Peyer's patch (tissue), 4 donors: Measurements from ENCODE around the gene COCH. TPM values are rescaled to one million over a fixed set of nuclear protein-coding genes. Genes with fewer than 3 reads are reported as not detected.

Experiments
- DNase-seq, 3 donors: peaks; one replicate each; pipeline ENCODE4 v3.0.0-alpha.2; 2017 to 2019
- H3K27ac ChIP-seq, 4 donors: fragments of 200-600 bp; sonication (generic); one replicate each; pipeline ENCODE4 v1.5.1; 2016 to 2019
- H3K27me3 ChIP-seq, 2 donors: fragments of 200-600 bp; sonication (generic); one replicate each; pipeline ENCODE4 v1.5.1; 2019
- H3K36me3 ChIP-seq, 3 donors: fragments of 200-600 bp; sonication (generic); one replicate each; pipeline ENCODE4 v1.5.1; 2016 to 2019
- H3K4me1 ChIP-seq, 4 donors: fragments of 200-600 bp; sonication (generic); one replicate each; pipeline ENCODE4 v1.5.1; 2016 to 2019
- H3K4me3 ChIP-seq, 4 donors: fragments of 200-600 bp; sonication (generic); 1 replicate in 3 of 4; 2 replicates in 1 of 4; pipeline ENCODE4 v1.5.1; 2016 to 2019; ENCODE audit warnings: mild to moderate bottlenecking in 1 of 4
- H3K9me3 ChIP-seq, 4 donors: fragments of 200-600 bp; sonication (generic); one replicate each; pipeline ENCODE4 v1.5.1; 2016 to 2019; ENCODE audit warnings: mild to moderate bottlenecking in 1 of 4
- CTCF ChIP-seq, 6 experiments: fragments of 450-650 bp in 4 of 6; fragments of 200-600 bp in 2 of 6; sonication (generic) in 1 of 6; IDR thresholded peaks; one replicate each; pipeline ENCODE4 v1.5.1; 2017 to 2019; ENCODE audit warnings: antibody characterized with exemption in 6 of 6, mild to moderate bottlenecking in 3 of 6, moderate library complexity in 1 of 6
- POLR2A ChIP-seq, 2 donors: fragments of 450-650 bp; IDR thresholded peaks; one replicate each; pipeline ENCODE4 v1.5.1; 2017; ENCODE audit warnings: antibody characterized with exemption in 2 of 2, mild to moderate bottlenecking in 2 of 2, moderate library complexity in 2 of 2
- total RNA-seq, 4 donors: library from RNA; depleted of rRNA; stranded (reverse); fragments of >200 nt; gene quantifications; one replicate each; pipeline ENCODE4 v1.1.0, GENCODE V29; 2016

COCH gene
- total RNA-seq, 4 donors from 2014 or later, result 0.54 to 9.9 TPM; not detected in 2

GRCh38 chr14:30935445-30935844, 61.1 kb downstream of the COCH start:
- no peak overlapping the region for H3K27ac ChIP-seq
- DNase-seq, result no peak
- H3K9me3 ChIP-seq, result no peaks in the 10 kb centered on the region
- peaks cover 0 to 32% (median 0%) of the 10 kb centered on the region in 3 donors for H3K36me3 ChIP-seq
- no peaks in the 10 kb centered on the region for H3K4me1 ChIP-seq
- H3K27me3 ChIP-seq, result no peaks in the 10 kb centered on the region
- H3K4me3 ChIP-seq, result no peak overlapping the region
- no peak for TF ChIP-seq POLR2A (IDR thresholded peaks at IDR 0.05)
- no peak for TF ChIP-seq CTCF (IDR thresholded peaks at IDR 0.05)

DNA sequence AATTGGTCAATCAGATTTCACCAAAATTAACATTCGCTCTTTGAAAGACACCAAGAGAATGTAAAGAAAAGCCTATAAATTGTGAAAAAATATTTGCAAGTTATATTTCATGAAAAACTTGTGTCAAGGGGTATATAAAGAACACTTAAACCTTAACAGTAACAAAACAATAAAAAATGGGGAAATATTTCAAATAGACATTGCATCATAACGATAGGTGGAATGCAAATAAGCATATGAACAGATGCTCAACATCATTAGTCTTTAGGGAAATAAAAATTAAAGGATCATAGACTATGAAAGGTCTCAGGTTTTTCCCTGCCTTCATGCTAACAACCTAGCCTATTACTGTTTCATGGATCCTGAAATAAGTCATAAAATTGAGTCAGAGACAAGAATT, 64.3 kb downstream of the COCH start:
- H3K36me3 ChIP-seq, result peaks cover 0 to 39% (median 0%) of the 10 kb centered on the region in 3 donors
- H3K4me3 ChIP-seq, result no peak overlapping the region
- H3K4me1 ChIP-seq, result no peaks in the 10 kb centered on the region
- no peak overlapping the region for H3K27ac ChIP-seq
- no peaks in the 10 kb centered on the region for H3K27me3 ChIP-seq
- no peak for TF ChIP-seq CTCF (IDR thresholded peaks at IDR 0.05)
- TF ChIP-seq POLR2A (IDR thresholded peaks at IDR 0.05), result no peak
- DNase-seq, result no peak
- H3K9me3 ChIP-seq, result no peaks in the 10 kb centered on the region

Other genes starting within 250 kb of the COCH start
- gene AP4S1, start 151.1 kb downstream of the COCH start, total RNA-seq, result 10 to 100 TPM in 1 of 4 donors, 1 to 10 TPM in 3; 4.2 to 10.7 (median 6.0) TPM
- 10 to 100 TPM; 21.1 to 46.2 (median 26.8) TPM for gene STRN3, start 151.8 kb downstream of the COCH start, total RNA-seq